HT1080 (cell line): ENCODE data around the gene VPS52. TPM values are rescaled to one million over a fixed set of nuclear protein-coding genes. Genes with fewer than 3 reads are reported as not detected.
"Not testable (repeated sequence)": the region's sequence is repeated elsewhere in the genome, so short reads cannot be mapped to it uniquely, and the experiment has no call there.

Experiments used
- DNase-seq: peaks from one replicate; pipeline ENCODE4 v3.0.0-alpha.2; 2015; ENCODE audit warnings: low read depth
- total RNA-seq: library from RNA; depleted of rRNA; stranded (reverse); fragments of >200 nt; shearing (Covaris generic); gene quantifications from 2 replicates; pipeline ENCODE4 v1.2.3, GENCODE V29; 2014

Gene VPS52
- total RNA-seq, 1 experiment from 2014 or later, result 38.2 TPM

DNA sequence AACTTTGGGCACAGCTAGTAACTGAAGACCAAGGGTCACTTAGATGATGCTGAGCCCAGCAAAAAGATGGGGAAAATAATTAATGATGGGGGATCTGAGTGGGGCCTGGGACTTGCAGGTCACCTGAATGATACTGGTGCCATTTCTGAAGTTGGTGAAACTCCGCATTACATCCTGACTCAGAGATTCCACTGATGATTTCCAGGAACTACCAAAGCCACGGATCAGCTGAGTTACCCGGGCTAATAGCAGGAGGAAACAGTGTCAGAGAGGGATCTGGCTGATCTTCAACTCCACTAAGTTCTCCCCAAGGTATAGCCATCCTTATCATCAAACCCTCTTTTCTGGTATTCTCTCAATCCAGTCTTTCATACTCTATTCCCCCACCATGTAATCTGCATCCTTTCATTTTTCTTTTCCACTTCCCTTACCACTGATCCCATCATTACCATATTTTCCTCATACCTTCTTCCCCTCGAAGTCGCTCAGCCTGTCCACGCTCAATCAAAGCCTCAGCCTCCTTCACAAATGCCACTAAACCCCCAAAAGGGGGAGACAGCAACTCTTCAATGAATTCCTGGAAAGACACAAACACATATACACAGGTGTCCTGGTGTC lies 20.2 kb downstream of the VPS52 start:
- DNase-seq, result no peak

DNA sequence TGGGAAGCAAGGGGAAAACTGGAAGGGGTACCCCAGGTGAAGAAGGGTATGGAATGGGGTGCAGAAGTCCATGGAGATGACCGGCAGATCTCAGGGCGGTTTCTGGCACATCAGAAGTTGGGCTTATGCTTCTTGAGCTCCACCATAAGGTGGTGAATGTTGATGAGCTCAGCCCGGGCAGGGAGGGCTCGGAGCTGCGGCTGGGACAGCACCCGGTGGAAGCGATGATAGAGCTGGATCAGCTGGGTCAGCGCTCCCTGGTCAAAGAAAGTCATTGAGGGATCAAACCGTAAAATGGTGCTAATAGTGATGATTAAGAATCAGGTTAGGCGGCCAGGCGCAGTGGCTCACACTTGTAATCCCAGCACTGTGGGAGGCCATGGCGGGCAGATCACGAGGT lies 20.9 kb downstream of the VPS52 start:
- DNase-seq, result no peak

DNA sequence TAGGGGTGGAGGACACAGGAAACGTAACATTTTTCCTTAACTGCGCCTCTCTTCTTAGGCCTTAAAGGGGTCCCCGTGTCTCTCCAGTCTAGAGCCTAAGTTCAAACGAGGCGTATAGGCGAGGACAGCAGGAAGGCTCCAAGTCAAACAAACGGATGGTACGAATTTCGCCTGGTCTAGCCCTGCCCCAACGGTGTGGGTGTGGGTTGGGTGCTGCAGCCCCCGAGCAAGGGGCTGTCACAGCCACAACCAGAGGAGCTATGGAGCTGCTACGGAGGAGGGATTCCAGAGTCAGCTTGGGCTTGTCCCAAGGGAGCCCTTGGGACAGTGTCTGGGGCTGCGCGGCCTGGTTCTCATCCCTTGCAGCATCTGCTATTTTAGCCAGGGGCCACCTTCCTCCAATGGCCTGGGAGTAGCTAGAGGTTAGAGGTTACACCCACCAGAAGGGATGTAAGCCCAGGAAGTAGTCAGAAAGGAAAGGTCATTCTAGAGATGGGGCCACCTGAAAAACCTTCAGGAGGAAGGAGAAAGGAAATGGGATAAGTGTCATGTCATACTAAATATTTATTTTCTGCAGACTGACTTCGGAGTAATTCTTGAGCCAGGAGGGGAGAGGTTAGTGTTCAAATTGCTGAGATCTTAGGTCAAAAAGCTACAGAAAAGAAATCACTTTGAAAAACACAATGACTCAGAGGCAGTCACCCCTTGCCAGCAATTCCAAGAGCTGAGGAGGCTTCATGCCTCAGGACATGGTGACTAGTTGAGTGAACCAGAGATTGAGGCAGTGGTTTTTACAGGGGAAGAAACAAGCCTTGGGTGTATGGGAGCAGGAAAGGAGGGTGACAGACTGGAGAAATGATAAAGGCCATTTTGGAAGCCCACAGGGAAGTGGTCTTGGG lies 21.7 kb downstream of the VPS52 start:
- peak; percentile 74 for DNase-seq

DNA sequence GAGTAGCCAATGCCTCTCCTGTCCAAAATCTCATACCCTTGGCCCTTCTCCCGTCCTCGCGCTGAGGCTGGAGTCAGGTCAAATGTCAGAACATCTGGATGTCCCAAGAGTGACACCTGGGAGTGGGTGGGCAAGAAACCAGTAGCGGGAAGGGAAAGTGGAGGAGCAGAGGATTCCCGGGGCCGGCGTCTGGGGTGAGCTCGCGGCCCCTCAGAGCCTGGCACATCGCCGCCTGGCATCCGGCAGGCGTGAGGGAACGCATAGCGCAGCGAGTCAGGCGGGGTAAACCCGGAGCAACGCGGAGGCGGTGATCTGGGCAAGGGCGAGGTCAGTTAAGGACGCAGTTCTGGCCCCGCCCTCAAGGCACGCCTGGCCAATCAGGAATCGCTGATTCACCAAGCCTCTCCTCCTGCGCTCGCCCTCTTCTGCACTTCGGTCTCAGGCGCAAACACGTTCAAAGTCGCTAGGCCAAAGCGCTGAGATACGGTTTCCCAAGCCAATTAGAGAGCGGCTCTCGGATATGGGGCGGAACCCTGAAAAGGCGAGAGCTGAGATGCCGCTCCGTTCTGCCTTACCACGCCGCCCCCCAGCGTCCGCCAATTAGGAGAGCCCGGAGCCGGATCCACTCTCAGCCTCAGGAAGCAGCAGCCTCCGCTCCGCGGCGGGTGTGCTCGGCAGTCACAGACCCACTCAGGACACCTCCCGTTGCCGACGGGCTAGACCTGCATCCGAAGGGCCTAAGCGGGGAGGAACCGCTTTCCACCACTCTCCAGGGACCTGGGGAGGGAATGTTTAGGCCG lies 22.5 kb downstream of the VPS52 start:
- DNase-seq, result peak; percentile 100

DNA sequence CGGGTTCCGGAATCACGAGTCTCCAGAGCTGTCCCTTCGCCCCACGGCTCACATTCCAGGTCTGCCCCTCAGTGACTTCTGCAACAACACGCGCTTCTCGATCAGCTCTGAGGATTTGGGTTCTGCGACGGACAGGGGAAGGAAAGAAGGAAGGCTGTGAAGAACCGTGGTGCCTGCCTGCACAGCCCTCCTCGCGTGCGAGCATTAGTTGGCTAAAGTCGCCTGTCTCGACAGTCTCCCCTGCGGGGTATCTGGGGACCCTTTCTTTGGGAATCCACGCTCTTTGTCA lies 23.1 kb downstream of the VPS52 start:
- DNase-seq, result no peak

DNA sequence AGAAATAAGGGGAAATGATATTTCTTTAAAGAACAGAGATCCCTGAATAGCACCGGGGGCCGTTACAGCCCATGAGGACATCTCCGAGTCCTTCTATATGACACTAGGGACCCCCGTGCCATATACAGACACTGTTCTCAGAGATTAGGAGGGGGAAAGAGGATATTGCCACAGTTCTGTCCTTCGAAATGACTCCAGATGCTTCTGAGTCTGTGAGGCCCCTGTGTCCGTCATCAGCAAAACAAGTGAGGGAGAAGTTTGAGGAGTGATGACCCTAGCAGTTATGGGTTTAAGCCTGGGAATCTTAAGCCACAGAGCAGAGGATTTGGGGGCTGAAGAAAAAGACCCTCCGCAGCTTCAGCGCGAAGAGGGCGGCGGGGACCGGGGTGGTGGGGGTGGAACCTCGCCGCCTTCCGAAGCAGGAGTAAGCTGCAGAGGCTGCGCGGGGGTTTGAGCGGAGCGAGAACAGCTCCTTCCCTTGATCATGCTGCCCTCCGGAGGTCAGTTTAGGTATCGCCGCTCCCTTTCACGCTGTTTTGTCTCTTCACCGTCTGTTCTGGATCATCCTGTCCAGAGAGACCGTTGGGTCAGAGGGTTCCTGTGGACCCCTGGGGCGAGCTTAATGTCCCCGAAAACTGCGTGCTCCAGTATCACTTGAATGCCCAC lies 23.6 kb downstream of the VPS52 start:
- peak; percentile 77 for DNase-seq

DNA sequence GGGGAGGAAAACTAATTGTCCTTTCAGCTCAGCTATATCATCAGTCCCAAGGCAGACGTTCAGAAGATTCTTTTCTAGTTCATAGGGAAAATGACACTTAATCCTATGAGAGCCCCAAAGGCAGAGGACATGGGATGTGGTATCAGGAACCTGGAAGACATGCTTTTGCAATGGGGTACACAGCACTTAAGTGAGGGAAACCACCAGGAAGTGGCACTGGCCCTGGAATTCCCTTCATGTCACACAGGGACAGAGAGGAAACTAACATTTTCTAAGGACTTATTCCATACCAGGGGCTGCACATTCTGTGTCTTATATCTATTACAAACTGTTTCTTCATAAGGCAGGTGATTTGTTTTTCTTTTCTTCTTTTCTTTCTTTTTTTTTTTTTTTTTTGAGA lies 28.2 kb downstream of the VPS52 start:
- no peak for DNase-seq

DNA sequence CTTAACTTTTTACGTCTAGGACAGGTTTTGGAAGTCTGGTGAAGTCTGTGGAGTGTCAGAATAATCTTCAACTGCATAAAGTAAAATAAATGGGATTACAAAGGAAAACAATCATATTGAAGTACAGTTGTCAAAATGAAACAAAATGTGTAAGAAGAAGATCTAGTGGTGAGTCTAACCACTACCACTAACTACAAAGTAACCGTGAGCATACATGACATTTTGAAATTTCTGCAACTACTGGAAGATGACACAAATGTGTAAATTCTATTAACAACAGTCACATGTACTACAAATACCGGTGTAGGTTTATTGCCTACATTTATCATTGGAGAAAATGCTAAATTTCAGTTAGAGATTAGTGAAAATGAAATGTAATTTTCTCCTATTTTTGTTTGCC lies 29.7 kb downstream of the VPS52 start:
- no peak for DNase-seq

DNA sequence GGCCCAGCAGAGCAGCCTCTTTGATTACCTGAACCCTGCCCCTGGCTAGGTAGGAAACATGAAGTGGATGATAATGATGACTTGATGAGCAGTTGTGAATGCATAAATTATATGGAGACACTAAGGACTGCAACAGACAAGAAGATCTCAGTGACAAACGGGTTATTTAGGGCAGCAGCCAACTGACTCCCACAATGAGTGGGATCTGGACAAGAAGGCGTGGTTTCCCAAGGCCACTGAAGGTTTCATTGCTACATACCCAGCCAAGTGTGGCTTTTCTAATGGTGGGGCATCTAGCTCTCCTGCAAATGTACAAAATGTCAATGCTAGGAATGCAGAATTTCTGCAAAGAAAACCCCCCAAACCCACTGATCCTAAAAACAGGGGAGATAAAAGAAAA lies 33.9 kb downstream of the VPS52 start:
- no peak for DNase-seq

DNA sequence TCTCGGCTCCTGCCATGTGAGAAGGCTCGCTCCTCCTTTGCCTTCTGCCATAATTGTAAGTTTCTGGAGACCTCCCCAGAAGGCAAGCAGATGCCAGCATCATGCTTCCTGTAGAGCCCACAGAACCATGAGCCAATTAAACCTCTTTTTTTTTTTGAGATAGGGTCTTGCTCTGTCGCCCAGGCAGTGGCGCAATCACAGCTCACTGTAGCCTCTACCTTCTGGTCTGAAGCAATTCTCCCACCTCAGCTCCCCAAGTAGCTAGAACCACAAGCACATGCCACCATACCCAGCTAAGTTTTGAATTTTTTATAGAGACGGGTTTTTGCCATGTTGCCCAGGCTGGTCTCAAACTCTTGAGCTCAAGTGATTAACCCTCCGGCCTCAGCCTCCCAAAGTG lies 34.8 kb downstream of the VPS52 start:
- DNase-seq, result no peak

DNA sequence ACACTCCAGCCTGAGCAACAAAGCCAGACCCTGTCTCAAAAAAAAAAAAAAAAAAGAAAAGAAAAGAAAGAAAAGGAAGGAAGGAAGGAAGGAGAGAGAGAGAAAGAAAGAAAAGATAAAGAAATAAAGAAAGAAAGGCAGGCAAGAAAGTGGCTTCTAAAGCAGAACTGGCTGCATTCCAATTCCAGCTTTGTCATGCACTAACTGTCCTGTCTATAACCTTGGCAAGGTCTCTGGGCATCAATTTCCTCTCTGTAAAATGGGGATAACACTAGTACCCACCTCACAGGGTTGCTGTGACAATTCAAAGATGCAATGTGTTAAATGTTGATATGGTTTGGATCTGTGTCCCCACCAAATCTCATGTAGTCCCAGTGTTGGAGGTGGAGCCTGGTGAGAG lies 35.3 kb downstream of the VPS52 start:
- DNase-seq, result no peak

DNA sequence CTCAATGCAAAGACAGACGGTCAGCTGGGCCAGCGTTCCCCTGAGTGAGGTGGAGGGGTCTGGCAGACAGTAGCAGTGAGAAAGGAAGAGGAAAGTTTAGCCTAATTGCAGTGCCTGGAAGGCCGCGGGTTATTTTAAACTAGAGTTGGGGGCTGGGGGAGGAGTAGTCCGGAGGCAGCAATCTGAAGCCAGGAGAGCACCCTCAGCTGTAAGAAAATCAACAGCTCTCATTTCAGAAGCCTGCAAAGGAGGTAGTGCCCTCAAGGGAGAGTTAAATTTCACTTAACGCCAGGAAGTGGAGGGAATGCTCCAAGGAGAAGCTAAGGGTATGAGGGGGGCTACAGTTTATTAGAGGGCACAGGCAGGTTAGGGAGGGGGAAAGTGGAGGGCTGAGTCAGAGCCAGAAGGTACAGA lies 36.4 kb downstream of the VPS52 start:
- no peak for DNase-seq

DNA sequence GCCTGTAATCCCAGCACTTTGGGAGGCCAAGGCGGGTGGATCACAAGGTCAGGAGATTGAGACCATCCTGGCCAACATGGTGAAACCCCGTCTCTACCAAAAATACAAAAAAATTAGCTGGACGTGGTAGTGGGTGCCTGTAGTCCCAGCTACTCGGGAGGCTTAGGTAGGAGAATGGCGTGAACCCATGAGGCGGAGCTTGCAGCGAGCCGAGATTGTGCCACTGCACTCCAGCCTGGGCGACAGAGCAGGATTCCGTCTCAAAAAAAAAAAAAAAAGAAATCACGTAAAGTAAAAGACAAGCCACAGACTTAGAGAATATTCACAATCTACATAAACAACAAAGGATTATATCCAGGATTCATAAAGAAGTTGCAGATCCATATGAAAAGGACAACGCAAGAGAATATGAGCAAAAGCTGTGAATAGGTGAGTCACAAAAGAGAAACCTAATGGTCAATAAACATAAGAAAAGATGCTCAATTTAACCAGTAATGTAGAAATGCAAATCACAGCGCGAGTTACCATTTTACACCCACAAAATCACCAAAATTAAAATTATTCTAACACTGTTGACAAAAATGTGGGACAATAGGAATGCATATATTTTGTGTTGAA lies 45.1 kb downstream of the VPS52 start:
- DNase-seq, result not testable (repeated sequence)

DNA sequence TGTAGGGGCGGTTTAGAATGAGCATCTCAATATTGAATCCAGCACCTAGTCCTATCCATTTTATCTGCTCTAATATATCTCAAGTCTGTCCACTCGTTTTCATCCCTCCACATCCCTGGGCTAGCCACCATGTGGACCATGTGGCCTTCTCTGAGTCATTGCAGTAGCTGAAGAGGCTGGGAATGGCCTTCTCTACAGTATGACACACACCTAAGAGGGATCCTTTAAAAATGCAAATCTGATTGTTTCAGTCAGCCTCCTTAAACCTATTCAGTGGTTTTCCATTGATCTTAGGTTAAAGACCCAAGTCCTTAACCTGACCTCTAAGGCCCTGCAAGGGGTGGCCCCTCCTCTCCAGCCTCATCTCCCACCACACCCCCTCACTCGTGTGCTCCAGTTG lies 54.0 kb downstream of the VPS52 start:
- no peak for DNase-seq

DNA sequence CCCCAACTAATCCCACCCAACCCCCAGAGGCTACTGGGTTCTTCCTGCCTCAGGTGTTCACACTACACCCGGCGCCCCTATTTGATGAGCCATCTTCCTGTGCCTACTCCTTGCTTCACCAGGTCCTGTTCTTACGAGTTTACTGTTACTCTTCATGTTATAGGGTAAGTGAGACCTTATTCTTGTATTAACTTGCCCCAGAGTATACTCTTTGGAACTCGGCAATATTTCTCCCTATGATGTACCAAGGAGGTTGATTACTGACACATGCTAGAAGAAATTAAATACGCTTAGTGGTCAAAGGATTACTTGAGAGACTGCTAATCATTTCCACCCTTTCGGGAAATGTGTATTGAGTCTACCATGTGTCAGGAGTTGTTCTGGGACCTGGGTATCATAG lies 54.4 kb downstream of the VPS52 start:
- DNase-seq, result no peak

DNA sequence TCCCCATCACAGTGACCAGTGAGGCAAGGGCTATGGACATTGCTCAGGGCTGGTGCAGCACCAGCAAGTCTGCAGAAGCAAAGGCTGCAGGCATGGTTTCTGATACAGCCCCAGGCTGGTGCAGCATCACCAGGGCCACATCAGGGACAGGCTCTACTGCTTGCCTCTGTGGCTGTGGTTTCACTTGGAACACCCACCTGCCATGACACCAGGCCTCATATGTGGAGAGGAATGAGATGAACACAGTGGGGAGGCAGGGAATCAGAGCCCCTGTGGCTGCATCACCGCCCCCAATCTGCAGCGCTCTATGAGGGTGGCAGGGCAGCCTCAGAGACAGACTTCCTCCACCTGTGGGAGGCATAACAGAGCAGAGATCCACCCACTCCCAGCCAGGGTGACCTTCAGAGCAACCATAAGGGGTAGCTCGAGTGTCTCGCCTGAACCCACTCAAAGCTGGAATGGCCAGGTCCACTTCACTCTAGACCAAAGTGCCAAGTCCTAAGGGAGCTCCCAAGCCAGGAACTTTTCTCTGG lies 55.5 kb downstream of the VPS52 start:
- no peak for DNase-seq

DNA sequence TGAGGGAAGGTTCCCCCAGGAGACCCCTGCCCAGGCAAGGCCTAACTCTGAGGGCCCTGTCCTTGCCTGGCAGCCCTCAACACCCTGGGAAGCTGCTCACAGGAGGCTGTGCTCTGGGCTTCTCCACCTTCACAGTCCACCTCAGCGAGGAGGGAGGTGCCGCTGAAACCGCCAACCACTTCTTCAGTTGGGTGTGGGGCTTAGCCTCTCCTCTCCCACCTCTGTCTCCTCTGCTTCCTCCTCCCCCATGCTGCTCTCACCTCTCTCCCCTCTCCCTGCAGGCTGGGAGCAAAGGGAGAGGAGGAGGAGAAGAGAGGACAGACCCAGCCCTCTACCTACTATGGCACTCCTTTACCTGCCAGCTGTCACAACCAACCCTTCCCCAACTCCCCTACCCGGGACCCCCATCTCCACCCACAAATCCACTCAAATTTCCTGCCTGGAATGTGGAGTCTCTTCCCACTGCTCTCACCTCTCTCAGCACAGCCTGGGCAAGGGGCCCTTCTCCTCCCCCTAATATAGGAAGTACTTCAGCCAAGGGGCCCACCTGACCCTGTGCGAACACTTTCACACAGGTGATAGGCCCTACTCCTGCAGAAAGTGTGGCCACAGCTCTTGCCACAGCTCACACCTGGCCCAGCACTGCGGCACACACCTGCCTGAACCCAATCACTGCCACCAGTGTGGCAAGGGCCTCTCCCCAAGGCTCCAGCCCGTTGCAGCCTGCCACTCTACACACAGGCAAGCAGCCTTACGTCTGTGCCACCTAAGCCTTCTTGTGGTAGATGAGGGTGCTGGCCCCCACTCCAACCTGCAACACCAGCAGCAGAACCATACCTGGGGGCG lies 56.2 kb downstream of the VPS52 start:
- DNase-seq, result no peak

DNA sequence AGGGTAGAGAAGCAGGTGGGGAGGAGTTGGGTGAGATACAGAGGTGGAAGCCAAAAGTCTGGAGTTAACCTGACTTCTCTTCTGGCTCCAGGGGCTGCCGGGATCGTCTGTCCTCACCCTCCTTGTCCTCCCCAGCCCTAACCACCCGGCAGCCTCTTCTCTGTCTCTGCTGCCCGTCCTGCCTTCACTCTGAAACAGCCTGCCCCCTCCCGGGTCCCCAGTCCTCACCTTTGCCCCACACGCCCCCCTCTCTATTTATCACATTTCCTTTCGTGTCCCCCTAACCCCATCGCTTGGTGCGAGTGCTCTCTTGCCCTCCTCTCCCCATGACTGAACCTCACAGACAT lies 57.7 kb downstream of the VPS52 start:
- DNase-seq, result no peak

DNA sequence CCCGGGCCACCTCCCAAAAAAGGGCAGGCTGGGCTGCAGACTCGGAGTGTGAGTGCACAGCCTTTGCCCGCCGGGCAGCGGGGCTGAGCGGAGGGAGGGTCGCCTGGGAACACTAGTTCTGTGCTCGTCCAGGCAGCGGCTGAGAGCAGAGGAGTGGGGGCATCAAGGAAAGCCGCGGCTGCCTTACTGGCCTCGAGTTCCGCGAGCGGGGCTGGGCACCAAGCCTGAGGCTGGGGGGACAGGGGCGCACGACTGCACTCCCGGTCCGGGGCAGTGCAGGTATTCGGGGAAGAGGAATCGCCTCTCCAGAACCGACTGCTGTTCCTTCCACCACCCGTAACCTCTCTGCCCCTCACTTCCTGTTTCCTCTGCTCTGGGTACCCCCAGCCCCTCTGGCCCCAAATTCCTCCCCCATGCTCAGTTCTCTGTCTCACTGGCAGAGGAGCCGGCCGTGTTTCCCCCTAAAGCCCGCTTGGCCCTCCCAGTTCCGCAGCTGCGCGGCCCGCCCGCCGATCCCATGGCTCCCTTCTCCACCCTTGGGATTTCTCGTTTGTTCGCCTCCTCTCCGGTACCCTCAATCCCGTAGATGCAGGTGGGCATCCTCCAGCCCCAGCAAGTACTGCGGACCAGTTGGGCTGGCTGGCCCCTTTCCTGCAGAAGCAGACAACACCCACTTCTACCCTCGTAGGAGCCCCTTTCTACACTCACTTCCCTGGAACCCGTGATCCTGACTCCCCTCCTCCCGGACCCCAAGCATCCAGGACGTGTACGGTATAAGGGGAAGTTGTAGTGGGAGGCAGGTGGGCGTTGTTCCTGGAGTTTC lies 58.3 kb downstream of the VPS52 start:
- no peak for DNase-seq

DNA sequence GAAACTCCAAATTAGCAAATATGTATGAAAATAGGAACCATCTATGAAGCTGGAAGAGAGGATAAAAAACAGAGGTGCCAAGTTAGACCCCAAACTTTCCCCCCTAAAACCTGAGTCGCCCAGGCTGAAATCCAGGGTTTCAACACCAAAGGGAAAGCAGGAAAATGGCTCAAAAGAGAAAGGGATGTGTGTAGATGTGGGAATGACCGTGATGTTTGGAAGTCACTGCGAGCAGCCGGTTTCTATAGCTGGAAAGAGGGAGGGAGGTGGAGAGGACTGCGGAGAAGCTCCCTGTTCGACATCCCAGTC lies 58.9 kb downstream of the VPS52 start:
- DNase-seq, result no peak
